Natural killer cell (primary cell): ENCODE results near the gene MAP1S. TPM values are rescaled to one million over a fixed set of nuclear protein-coding genes. Genes with fewer than 3 reads are reported as not detected.
"Not testable (repeated sequence)": the region's sequence is repeated elsewhere in the genome, so short reads cannot be mapped to it uniquely, and the experiment has no call there.

ENCODE experiments used
- ATAC-seq, 3 donors: fragments of 150-1000 bp in 2 of 3; fragments of 200-7000 bp in 1 of 3; cut with Tn5 transposase; 1 replicate in 1 of 3; 2 replicates in 2 of 3; pipeline ENCODE4 v1.10.0; 2021; ENCODE audit warnings: mild to moderate bottlenecking in 2 of 3, moderate library complexity in 2 of 3
- DNase-seq, 2 donors: peaks; one replicate each; pipeline versions ENCODE4 v3.0.0 to v3.0.0-alpha.2; 2013 to 2021; ENCODE audit warnings: mixed read lengths in 1 of 2
- H3K27ac ChIP-seq: one replicate; pipeline ENCODE4 v1.5.1; 2013; ENCODE audit warnings: mild to moderate bottlenecking, low read length
- H3K27me3 ChIP-seq: one replicate; pipeline ENCODE4 v1.6.1; 2013; ENCODE audit warnings: low read length; ENCODE audit not compliant: control insufficient read depth, insufficient read depth
- H3K36me3 ChIP-seq: one replicate; pipeline ENCODE4 v1.6.1; 2013; ENCODE audit warnings: low read length; ENCODE audit not compliant: control insufficient read depth, insufficient read depth
- H3K4me1 ChIP-seq: one replicate; pipeline ENCODE4 v1.6.1; 2013; ENCODE audit warnings: low read length; ENCODE audit not compliant: control insufficient read depth, insufficient read depth
- H3K4me3 ChIP-seq: one replicate; pipeline ENCODE4 v1.5.1; 2013; ENCODE audit warnings: low read length
- H3K9me3 ChIP-seq: one replicate; pipeline ENCODE4 v1.6.1; 2013; ENCODE audit warnings: low read length; ENCODE audit not compliant: control insufficient read depth, insufficient read depth
- H3K27ac Mint-ChIP-seq, 2 donors: one replicate each; pipeline ENCODE4 v1.8.0; 2022; ENCODE audit warnings: mild to moderate bottlenecking in 2 of 2, mixed read lengths in 2 of 2, moderate library complexity in 1 of 2
- H3K27me3 Mint-ChIP-seq, 2 donors: one replicate each; pipeline ENCODE4 v1.8.0; 2022; ENCODE audit warnings: low read depth in 2 of 2, mixed read lengths in 2 of 2
- H3K36me3 Mint-ChIP-seq: one replicate; pipeline ENCODE4 v1.8.0; 2022; ENCODE audit warnings: mixed read lengths
- H3K4me1 Mint-ChIP-seq, 2 donors: one replicate each; pipeline ENCODE4 v1.8.0; 2022; ENCODE audit warnings: mixed read lengths in 2 of 2
- H3K4me3 Mint-ChIP-seq: one replicate; pipeline ENCODE4 v1.8.0; 2022; ENCODE audit warnings: mild to moderate bottlenecking, moderate library complexity, mixed read lengths
- H3K9me3 Mint-ChIP-seq, 2 donors: one replicate each; pipeline ENCODE4 v1.8.0; 2022; ENCODE audit warnings: mixed read lengths in 2 of 2
- WGBS: methylation state at CpG from one replicate; pipeline ENCODE4 v1.1.7; 2013; ENCODE audit warnings: missing lambda C conversion rate; ENCODE audit not compliant: insufficient coverage; 5-methylcytosine and 5-hydroxymethylcytosine counted together
- intact Hi-C: fragments of 100-400 bp; cut with micrococcal nuclease; formaldehyde crosslinking; loops from one replicate; pipeline ENCODE4 v1.14.2; 2022
- total RNA-seq, 4 donors: library from RNA; stranded (reverse); fragments of 120-200 nt in 1 of 4; gene quantifications; one replicate each; pipeline versions ENCODE4 v1.2.3 to v1.2.4, GENCODE V29; 2013 to 2022
- TF ChIP-seq, protein P1 (sequence below): fragments of 200-600 bp; IDR thresholded peaks from one replicate; pipeline ENCODE4 v1.8.0; 2022; ENCODE audit warnings: antibody characterized with exemption

The MAP1S gene
- total RNA-seq, 3 donors from 2014 or later (not counting 1 experiment from before 2014, with no cell fraction given): 41.0 to 59.4 (median 45.8) TPM

- intact Hi-C loops: no loop called here
- Histone ChIP-seq H3K4me1 (peaks cover 15% of the 10 kb centered on the region), H3K9me3 (no peaks in the 10 kb centered on the region), H3K36me3 (peaks cover 36% of the 10 kb centered on the region), H3K27ac (no peak overlapping the region), H3K4me3 (no peak overlapping the region), H3K27me3 (no peaks in the 10 kb centered on the region)
- 62% methylated on average over 37 of the region's 37 CpGs for WGBS
- Mint-ChIP-seq H3K4me1 (peaks cover 7 to 17% of the 10 kb centered on the region in 2 donors), H3K27ac (peak overlapping the region in 1 of 2 donors; percentile 54), H3K9me3 (no peaks in the 10 kb centered on the region), H3K4me3 (peak overlapping the region; percentile 55), H3K27me3 (no peaks in the 10 kb centered on the region), H3K36me3 (no peaks in the 10 kb centered on the region)
- DNase-seq (peak in 1 of 2 donors; percentile 46), ATAC-seq (peak; percentile 74 to 91 (median 80))
- TF ChIP-seq, protein P1, sequence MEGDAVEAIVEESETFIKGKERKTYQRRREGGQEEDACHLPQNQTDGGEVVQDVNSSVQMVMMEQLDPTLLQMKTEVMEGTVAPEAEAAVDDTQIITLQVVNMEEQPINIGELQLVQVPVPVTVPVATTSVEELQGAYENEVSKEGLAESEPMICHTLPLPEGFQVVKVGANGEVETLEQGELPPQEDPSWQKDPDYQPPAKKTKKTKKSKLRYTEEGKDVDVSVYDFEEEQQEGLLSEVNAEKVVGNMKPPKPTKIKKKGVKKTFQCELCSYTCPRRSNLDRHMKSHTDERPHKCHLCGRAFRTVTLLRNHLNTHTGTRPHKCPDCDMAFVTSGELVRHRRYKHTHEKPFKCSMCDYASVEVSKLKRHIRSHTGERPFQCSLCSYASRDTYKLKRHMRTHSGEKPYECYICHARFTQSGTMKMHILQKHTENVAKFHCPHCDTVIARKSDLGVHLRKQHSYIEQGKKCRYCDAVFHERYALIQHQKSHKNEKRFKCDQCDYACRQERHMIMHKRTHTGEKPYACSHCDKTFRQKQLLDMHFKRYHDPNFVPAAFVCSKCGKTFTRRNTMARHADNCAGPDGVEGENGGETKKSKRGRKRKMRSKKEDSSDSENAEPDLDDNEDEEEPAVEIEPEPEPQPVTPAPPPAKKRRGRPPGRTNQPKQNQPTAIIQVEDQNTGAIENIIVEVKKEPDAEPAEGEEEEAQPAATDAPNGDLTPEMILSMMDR: no peak
Observed at GRCh38 chr19:17778251-17778967, 59.1 kb downstream of the MAP1S start.

DNA sequence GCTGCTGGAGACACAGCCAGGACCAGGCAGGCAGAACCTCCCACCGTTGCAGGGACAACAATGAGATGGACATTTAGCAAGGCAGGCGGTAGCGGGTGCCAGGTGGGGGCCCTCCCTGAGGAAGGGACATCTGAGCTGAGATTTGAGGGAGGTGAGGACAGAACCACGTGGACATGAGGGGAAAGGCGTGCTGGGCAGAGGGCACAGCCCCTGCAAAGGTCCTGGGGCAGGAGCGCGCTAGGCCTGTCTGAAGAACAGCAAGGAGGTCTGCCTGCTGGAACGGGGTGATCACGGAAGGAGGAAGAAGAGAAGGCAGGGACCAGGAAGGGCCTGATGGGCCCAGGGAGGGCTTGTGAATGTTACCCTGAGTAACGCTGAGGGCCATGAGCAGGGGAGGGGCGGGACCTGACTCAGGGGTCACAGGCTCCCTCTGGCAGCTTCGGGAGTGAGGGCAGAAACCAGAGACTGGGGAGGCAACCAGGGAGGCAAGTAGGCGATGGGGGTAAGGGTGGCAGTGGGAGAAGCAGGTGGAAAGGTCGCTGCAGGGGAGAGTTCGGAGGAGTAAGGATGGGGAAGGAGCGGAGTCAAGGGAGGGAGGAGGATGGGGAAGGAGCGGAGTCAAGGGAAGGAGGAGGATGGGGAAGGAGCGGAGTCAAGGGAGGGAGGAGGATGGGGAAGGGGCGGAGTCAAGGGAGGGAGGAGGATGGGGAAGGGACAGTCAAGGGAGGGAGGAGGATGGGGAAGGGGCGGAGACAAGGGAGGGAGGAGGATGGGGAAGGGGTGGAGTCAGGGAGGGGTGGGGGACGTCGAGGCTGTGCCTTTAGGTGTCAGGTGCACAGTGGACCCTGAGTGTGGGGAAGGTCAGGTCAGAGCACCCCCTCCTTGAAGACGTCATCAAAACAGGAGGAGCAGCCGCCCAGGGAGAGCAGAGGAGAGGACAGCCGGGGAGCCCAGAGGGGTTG, 60.0 kb downstream of the MAP1S start:
- Histone ChIP-seq H3K27ac (no peak overlapping the region), H3K4me3 (no peak overlapping the region), H3K9me3 (no peaks in the 10 kb centered on the region), H3K36me3 (peaks cover 36% of the 10 kb centered on the region), H3K27me3 (no peaks in the 10 kb centered on the region), H3K4me1 (peaks cover 18% of the 10 kb centered on the region)
- Mint-ChIP-seq H3K4me3 (peak overlapping the region; percentile 7), H3K9me3 (no peaks in the 10 kb centered on the region), H3K4me1 (peaks cover 7 to 20% of the 10 kb centered on the region in 2 donors), H3K27ac (peak overlapping the region in 1 of 2 donors; percentile 54), H3K27me3 (no peaks in the 10 kb centered on the region), H3K36me3 (no peaks in the 10 kb centered on the region)
- TF ChIP-seq, protein P1: no peak
- 68% methylated on average over 25 of the region's 25 CpGs for WGBS
- intact Hi-C loops: no loop called here
- ATAC-seq (peak in 1 of 3 donors; percentile 22), DNase-seq (no peak)

GRCh38 chr19:17780781-17781180, 61.5 kb downstream of the MAP1S start:
- Histone ChIP-seq H3K4me3 (no peak overlapping the region), H3K9me3 (no peaks in the 10 kb centered on the region), H3K36me3 (peaks cover 38% of the 10 kb centered on the region), H3K27me3 (no peaks in the 10 kb centered on the region), H3K27ac (no peak overlapping the region), H3K4me1 (peaks cover 18% of the 10 kb centered on the region)
- H3K4me3 Mint-ChIP-seq: no peak overlapping the region
- H3K9me3 Mint-ChIP-seq: no peaks in the 10 kb centered on the region
- peaks cover 7 to 21% of the 10 kb centered on the region in 2 donors for H3K4me1 Mint-ChIP-seq
- no peaks in the 10 kb centered on the region for H3K36me3 Mint-ChIP-seq
- TF ChIP-seq, protein P1: no peak
- ATAC-seq (no peak), DNase-seq (no peak)
- H3K27me3 Mint-ChIP-seq: no peaks in the 10 kb centered on the region
- intact Hi-C loops: no loop called here
- 93% methylated on average over 2 of the region's 2 CpGs for WGBS
- no peak overlapping the region for H3K27ac Mint-ChIP-seq

- not testable (repeated sequence) for H3K27me3 ChIP-seq, H3K9me3 ChIP-seq, H3K27ac Mint-ChIP-seq, H3K27ac ChIP-seq, H3K4me3 ChIP-seq, H3K9me3 Mint-ChIP-seq, H3K36me3 Mint-ChIP-seq, H3K27me3 Mint-ChIP-seq, ATAC-seq, H3K4me3 Mint-ChIP-seq, DNase-seq
- peaks cover 48% of the 10 kb centered on the region for H3K36me3 ChIP-seq
- peaks cover 10% of the 10 kb centered on the region for H3K4me1 ChIP-seq
- WGBS: 96% methylated on average over 5 of the region's 5 CpGs
- H3K4me1 Mint-ChIP-seq: peaks cover 5 to 21% of the 10 kb centered on the region in 2 donors
- intact Hi-C loops: loop anchor here (2.0 kb wide), 2 partner anchors 71 to 79 kb away; no protein-coding TSS in a partner anchor
Observed at GRCh38 chr19:17783721-17784120, 64.4 kb downstream of the MAP1S start.
